HG02571 (cell line): ENCODE measurements around the gene ZNF451.

Experiments used
- ATAC-seq: cut with Tn5 transposase; IDR thresholded peaks from one replicate; pipeline ENCODE4 v1.9.1; 2021; ENCODE audit warnings: mild to moderate bottlenecking, moderate library complexity; ENCODE audit not compliant: unreplicated experiment

Gene ZNF451

DNA sequence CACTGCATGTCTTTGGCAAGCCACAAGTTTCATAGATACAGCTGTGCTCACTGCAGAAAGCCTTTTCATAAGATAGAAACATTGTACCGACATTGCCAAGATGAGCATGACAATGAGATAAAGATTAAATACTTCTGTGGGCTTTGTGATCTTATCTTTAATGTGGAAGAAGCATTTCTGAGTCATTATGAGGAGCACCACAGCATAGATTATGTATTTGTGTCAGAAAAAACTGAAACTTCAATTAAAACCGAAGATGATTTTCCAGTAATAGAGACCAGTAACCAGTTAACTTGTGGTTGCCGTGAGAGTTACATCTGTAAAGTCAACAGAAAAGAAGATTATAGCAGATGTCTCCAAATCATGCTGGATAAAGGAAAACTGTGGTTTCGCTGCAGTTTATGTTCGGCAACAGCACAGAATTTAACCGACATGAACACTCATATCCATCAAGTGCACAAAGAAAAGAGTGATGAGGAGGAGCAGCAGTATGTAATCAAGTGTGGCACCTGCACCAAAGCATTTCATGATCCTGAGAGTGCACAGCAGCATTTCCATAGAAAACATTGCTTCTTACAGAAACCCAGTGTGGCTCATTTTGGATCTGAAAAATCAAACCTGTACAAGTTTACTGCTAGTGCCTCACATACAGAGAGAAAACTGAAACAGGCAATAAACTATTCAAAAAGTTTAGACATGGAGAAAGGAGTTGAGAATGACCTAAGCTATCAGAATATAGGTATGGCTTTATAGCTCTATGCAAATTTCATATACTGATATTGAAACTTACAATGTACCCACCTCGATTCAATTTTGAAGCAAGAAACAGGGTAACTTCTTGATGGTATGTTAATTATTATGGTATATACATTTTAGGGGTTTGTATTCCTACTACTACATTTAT lies 58.2 kb downstream of the ZNF451 start:
- ATAC-seq = no peak

DNA sequence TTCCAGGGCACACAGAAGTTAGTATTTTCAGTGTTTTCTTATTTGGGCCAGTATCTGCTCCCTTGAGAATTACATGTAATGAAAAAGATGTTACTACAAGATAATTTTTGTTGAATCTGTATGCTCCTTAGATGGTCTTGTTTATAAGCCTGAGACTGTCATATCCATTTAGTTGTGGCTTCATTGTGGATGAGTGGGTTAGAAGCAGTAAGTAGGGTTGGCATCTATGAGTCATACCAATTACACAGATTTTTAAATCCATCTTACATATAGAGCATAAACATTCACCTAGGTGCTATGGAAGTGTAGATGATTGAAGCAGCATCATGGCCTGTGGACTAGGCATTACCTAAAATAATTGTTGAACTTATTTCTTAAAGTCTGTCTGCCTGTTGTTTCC lies 68.7 kb downstream of the ZNF451 start:
- no peak for ATAC-seq

DNA sequence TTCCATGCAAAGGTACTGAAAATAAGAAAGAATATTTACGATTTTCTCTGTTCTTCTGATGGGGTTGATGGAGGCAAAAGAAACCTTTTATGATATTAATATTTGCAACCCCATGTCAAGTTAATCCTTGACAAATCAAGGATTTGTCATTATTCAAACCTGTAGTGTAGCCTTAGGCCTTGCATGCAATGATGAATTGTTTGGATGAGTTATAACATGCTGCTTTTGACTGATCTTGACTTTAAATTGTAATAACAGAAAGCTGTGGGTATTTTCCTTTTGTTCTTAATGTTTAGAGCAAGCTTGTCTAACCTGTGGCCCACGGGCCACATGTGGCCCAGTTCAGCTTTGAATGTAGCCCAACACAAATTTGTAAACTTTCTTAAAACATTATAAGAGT lies 69.1 kb downstream of the ZNF451 start:
- no peak for ATAC-seq

DNA sequence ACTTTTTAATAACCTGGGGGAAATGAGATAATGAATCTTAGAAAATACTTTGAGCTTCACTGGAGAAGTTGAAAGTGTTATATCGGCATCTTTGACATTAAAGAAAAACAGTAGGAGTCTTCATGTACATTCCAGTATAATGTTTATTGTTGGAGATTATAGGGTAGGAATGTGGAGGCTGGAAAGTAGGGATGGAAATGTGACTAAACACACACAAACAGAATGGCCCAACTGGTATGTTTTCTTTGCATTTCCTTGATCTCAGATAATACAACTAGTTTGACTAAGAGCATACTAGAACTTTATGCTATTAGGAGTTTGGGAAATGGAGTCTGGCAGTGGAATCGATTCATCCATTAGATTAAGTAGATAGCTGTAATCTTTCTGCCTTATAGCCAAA lies 72.0 kb downstream of the ZNF451 start:
- ATAC-seq = no peak

DNA sequence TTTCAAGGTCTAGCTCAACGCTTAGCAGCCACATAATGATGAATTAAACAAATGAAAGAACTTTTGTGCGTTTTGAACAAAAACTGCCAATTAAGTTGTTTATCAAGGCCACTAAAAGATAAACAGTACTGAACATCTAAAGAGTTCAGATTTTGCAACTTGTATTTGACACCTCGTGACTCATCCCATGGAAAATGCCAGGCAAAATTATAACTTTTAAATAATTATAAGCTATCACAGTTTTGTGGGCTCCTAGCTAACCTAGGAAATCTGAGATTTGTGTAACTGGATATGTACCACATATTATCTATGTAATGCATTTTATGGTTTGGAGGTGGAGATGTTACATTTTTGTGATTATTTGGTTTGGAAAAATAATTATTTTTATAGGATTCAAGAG lies 72.5 kb downstream of the ZNF451 start:
- ATAC-seq = no peak

DNA sequence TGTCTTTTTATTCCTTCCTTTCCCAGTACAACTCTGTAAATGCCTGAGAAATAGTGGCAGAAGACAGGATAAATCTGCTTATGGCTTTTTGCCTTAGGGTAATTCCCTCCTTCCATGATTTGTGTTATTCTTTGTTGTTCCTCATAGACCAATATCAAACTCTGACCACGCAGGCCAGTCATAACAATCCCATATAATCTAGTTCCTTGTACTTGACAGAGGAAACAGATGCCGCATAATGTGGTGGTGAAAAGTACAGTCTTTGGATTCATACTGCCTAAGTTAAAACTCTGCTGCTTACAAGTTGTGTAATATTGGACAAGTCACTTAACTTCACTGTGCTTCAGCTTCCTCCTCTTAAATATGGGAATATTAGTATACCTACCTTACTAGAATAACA lies 74.0 kb downstream of the ZNF451 start:
- ATAC-seq = no peak

DNA sequence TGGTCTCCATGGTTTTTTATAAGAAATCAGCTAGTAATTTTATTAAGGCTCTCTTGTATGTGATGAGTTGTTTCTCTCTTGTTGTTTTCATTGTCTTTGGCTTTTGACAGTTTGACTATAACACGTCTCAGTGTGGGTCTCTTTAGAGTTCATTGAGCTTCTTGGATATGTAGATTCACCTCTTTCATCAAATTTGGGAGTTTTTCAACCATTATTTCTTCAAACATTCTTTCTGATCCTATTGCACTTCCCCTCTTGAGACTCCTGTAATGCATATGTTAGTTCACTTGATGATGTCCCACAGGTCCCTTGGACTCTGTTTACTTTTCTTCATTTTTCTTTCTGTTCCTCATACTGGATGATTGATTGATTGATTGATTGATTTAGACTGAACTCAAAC lies 75.1 kb downstream of the ZNF451 start:
- no peak for ATAC-seq

DNA sequence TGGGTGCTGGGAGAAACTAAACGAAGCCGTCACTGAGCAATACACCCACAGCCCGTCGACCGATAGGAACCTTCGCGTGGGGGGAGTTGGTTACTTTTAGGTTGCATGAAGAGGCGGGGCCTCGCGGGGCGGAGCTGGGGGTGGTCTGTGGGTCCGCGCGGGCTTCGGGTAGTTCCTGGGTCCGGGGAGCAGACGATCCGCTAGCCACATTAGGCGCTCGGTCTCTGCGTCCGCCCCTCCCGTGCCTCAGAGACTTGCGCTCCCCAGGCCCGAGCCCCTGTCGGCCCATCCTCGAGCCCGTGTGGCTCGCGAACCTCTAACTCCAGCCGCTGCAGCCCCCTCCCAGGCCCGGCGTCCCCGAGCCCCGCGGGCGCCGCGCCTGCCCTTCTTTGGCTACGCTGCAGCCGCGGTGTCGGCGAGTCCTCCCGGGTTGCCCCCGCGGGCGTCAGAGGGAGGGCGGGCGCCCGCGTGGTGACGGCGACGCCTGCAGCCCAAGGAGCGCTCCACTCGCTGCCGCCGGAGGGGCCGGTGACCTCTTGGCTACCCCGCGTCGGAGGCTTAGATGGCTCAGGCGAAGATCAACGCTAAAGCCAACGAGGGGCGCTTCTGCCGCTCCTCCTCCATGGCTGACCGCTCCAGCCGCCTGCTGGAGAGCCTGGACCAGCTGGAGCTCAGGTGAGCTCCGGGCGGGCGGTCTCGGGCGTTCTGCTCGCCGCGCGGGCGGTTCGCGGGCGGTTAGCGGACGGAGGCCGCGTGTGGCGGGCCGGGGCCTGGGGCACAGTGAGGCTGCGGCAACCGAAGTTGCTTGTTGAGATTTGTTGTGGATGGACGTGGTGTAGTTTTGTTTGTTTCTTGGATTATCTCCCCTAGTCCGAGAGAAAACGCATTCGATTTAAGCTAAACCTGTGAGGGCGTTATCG lies 82.4 kb downstream of the ZNF451 start, which contains the start of gene BAG2:
Gene BAG2, plus strand, starts transcription at position 191 of the 920 bp plus-strand sequence. Its CDS starts 372 bp downstream, at position 563.
- ATAC-seq = peak; percentile 84

DNA sequence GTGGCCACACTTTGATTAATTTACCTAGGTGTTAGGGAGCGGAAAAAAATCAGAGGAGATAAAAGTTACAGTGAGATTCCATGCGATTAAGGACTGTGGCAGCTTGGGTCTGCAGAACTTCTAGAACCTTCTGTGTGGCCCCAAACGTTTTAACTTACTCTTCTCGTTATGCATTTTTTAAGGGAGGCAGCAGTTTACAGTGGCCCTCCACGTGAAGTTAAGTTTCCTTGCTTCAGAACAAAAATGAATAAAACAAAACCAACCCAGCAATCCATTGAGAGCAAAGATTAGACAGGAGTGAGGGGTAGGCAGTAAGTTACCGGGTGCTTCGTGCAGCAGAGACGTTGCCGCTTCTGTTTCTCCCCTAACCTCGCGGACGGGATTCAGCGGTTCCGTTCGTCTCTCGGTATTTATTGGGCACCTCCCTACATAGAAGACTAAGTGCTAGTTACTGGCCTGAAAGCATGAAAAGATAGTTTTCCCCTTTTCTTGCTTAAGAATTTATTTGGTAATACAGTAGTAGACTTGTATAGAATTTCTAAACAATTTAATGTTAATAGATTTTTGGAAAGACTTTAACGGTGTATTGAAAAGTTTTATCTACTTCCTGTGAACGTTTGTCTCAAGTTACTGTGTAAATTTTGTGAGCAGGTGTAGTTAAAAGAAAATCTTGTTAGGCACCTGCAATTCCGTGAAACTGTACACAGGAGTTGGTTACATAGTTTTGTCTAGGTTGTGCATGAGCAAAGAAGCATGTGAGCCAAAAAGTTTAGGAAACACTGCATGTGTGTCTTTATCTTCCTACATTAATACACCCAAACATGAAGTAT lies 83.3 kb downstream of the ZNF451 start:
- no peak for ATAC-seq

DNA sequence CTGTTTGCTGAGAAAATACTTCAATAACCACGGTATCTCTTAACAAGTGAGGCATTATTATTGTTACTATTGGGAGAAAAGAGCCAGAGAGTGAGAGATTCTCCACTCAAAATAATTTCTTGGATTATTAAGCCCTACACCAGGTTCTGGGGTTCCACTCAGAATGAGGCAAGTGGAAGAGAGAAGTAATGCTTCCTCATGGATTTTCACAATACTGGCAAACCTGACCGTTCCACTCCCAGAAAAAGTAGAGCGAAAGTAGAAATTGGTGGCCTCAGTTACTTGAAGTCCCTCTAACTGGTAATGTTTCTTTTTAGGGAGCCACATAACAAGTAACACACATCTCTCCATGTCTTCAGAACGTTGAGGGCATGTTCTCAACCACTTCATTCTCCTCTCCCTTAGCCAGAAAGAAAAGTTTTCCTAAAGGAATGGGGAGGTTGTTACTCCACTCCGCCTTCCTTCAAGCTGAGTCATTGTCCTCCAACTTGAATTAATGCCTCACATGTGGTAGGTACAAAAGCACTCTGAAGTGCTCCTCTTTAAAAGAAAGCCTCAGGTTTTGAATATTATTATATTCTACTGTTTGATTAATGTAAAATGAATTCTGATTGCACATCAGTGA lies 84.0 kb downstream of the ZNF451 start:
- no peak for ATAC-seq

DNA sequence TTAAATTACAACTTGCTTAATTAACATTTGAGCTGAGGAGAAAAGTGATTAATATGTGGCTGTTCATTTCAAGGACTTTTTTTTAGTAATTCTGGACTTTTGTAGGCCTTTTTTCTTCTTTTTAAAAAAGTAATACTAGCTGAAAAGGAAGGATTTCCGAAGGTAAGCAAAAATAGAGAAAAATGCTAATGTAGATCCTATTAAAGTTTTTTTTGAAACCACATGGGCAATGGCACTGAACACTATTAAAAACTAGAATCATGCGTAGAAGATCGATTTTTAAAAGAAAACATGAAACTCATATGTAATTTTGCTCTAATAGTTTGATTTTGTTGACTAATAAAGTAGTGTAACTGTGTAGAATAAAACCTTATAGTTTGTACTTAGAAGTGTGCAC lies 84.5 kb downstream of the ZNF451 start:
- ATAC-seq = no peak

DNA sequence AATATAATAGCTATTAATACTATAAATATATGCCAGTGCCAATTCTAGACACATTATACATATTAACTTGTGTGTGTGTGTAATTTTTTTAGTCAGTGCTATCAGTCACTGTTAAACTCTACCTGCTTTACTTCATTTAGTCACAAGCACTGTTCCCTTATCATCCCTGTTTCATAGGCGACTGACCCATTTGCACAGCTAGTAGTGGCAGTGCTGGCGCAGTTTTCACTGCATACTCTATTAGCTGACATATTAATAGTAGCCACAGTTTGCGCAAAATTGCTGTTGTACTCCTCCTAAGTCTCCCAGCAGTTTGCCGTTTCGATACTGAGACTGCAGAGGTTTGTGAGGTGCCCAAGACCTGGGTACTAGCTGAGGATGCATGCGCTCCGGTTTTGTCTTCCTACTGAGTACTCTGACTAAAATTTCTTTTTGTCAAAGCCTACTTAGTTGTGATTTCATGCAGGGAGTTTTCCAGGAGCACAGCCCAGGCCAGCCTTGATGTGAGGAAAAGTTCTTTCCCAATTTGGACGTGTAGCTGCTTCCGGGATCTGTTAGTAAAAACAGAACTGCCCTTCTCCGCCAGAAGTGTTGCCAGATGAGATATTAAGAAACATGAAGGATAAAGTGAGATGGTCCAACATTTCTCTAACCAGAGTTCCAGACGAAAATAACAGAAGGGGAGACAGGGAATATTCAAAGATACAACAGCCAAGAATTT lies 87.7 kb downstream of the ZNF451 start:
- ATAC-seq = no peak

DNA sequence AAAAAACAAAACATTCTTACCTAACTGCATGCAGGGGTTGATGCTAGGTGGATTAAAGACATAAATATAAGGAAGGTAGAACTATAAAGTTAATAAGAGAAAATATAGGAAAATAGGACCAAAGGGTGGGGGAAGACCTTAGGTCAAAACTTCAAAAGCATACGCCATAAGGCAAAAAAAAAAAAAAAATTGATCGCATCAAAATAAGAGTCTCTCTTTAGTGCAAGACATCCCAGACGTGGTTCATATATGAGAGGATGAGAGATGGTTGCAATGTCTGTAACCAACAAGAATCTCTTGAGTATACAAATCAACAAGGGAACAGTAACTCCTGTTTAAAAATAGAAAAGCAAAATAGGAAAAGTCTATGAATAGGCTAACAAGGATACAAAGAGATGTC lies 90.6 kb downstream of the ZNF451 start:
- ATAC-seq = no peak

DNA sequence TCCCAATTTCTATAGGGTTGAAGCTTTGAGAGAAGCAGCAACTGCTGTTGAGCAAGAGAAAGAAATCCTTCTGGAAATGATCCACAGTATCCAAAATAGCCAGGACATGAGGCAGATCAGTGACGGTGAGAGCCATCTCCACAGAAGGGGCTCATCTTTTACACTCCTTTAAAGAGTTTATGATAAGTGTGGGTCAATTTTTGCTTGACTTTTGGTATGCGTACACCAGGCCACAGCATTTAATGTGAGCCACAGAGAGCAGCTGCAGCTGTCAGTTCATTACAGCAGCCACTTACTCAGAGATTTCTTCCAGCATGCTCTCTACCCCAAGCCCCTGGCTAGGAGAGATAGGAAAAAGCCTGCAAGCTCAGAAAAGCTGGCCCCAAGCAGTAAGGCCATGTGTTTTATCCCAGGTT lies 92.0 kb downstream of the ZNF451 start:
- ATAC-seq = no peak

DNA sequence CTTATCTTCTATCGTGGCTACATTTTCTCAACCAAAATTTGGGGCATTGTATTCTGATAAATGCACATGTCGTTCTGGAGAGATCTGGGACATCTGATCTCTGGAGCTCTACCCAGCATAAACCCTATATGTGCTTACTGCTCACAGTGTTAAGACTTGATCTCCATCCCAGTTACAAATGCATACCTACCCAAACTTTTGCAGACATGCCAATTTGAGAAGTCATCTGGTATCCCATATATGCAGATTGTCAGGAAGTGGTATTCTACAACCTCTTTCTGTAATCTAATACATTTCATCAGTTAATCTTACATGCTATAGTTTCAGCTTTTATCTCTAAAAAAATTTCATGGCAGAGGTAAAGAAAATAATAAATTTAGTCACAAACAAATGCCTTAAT lies 93.3 kb downstream of the ZNF451 start:
- ATAC-seq = no peak

DNA sequence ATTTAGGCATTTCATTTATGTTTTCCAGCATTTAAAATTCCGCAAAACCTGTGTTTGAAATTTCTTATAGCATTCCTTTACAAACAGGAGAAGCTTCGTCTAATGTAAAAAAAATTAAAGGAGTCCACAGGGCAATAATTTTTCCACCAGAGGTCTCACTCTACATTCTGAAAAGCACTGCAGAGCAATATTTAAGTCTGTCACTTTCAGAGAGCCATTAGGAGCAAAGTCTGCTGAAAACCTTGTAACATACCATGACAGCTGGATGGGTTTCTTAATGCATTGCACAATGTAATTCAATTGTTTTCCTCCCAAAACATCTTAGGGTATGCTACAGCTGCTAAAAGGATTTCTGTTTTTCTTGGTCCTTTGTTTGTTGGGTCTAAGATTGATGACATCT lies 100.2 kb downstream of the ZNF451 start:
- ATAC-seq = no peak

DNA sequence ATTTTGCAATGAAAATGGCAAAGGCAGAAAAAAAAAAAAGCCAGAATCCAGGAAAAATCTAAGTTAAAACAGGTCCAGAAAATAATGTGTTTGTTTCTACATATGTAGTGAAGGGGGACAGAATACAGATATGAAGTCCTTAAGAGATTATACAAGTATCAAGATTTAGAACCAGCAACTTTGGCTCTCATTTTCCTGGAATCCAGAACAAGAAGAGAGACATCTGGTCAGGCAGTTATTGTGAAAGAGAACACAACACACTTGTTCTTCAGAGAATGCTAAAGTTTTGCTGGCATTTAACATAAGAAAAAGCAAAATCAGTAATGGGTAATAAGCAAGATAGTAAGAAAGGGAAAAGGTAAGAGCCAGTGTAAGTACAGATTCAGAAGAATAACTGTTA lies 103.2 kb downstream of the ZNF451 start:
- no peak for ATAC-seq

DNA sequence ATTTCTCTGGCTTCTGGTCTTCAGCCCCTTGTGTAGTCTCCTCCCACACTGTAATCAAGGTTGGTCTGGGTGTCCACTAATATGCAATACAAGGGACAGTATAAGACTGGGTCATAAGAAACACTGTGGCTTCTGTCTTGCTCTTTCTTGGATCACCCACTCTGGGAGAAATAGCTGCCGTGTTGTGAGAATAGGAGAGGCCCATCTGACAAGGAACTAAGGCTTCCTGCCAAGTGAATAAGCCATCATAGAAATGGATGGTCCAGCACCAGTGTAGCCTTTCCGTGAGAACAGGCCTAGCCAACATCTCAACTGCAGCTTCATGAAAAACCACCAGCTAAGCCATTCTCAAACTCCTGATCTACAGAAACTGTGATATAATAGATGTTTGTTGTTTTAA lies 105.5 kb downstream of the ZNF451 start:
- no peak for ATAC-seq

DNA sequence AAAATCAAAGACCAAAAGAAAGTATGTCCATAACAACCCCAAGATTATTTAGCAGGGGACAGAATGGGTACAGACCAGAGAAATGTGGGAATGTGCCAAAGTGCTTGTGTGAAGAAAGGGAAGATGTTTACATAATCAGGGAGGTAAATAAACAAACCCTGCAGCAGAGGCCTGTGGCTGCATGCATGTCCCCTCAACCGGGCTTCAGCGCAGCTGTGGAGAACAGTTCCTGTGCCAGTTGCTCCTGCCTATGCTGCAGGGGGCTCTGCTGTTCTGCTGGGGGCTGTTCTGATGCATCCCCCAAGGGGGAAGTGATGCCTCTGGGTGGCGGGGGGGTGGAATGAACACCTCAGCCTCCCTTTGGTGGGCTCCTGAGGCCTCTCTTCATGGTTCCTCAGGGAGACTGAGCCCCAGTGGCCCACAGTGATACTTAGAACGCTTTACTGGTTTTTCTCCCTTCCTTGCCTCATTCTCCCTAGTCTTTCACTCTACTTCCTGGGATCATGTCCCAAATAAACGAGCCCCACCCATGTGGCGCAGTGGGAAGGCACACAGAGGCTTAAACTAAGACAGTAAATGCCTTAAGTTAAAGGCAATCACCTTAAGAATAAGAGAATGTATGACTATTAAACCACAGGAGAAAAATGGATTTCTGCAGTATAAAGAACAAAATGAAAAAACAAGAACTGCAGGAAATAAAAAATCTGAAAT lies 109.1 kb downstream of the ZNF451 start:
- ATAC-seq = no peak
